IMR-90 (cell line): ENCODE data around the gene GNA14. TPM values are rescaled to one million over a fixed set of nuclear protein-coding genes. Genes with fewer than 3 reads are reported as not detected.

Experiments
- ATAC-seq: fragments of 200-7000 bp; cut with Tn5 transposase; 2 replicates; pipeline ENCODE4 v1.9.1; 2020; ENCODE audit warnings: low read depth, mild to moderate bottlenecking, moderate library complexity
- BruUV-seq: library from RNA; stranded (reverse); fragments of 400-500 nt; replicated peaks from 2 replicates; lab custom pipeline; 2021; lab: Mats Ljungman, UMichigan
- CTCF ChIA-PET: fragments of 300-600 bp; formaldehyde crosslinking; extraction: SDS; loops from one replicate; lab custom pipeline; 2021; ENCODE audit warnings: antibody characterized with exemption; lab: Yijun Ruan, JAX
- POLR2A ChIA-PET: fragments of 300-600 bp; sonication (Branson Sonifier 250); formaldehyde crosslinking; loops from one replicate; lab custom pipeline; 2022; ENCODE audit warnings: antibody characterized with exemption; ENCODE audit not compliant: unreplicated experiment; lab: Charles Lee
- DNase-seq: peaks from one replicate; pipeline ENCODE4 v3.0.0; 2013
- H2AFZ ChIP-seq: replicated peaks from 2 replicates; pipeline ENCODE3; 2013; ENCODE audit warnings: low read length, mild to moderate bottlenecking; ENCODE audit not compliant: poor library complexity
- H2AK5ac ChIP-seq: 2 replicates; pipeline ENCODE4 v1.6.1; 2013; ENCODE audit warnings: low read depth, low read length, inconsistent platforms
- H2AK9ac ChIP-seq: replicated peaks from 2 replicates; pipeline ENCODE3; 2013; ENCODE audit warnings: mild to moderate bottlenecking, low read depth, low read length, moderate library complexity; ENCODE audit not compliant: poor library complexity
- H2BK120ac ChIP-seq: 2 replicates; pipeline ENCODE4 v1.6.1; 2013; ENCODE audit warnings: low read depth, low read length, inconsistent platforms
- H2BK15ac ChIP-seq: 3 replicates; pipeline ENCODE4 v1.6.1; 2013; ENCODE audit warnings: low read depth, low read length, inconsistent platforms
- H2BK20ac ChIP-seq: 2 replicates; pipeline ENCODE4 v1.6.1; 2013; ENCODE audit warnings: low read depth, mild to moderate bottlenecking, inconsistent platforms, low read length, moderate library complexity
- H2BK5ac ChIP-seq: 2 replicates; pipeline ENCODE4 v1.6.1; 2013; ENCODE audit warnings: mild to moderate bottlenecking, low read depth, low read length, inconsistent platforms; ENCODE audit not compliant: poor library complexity, severe bottlenecking
- H3K14ac ChIP-seq: replicated peaks from 2 replicates; pipeline ENCODE4 v1.6.1; 2013; ENCODE audit warnings: low read depth, low read length, inconsistent platforms
- H3K18ac ChIP-seq: 2 replicates; pipeline ENCODE4 v1.6.1; 2013; ENCODE audit warnings: low read depth, low read length, control low read depth
- H3K23ac ChIP-seq: 2 replicates; pipeline ENCODE4 v1.6.1; 2013; ENCODE audit warnings: low read depth, low read length, inconsistent platforms
- H3K27ac ChIP-seq: 2 replicates; pipeline ENCODE4 v1.5.1; 2013; ENCODE audit warnings: mild to moderate bottlenecking, control low read depth, low read length; ENCODE audit not compliant: insufficient read depth
- H3K27me3 ChIP-seq: 2 replicates; pipeline ENCODE4 v1.6.1; 2013; ENCODE audit warnings: low read length; ENCODE audit not compliant: control insufficient read depth, insufficient read depth
- H3K36me3 ChIP-seq: 2 replicates; pipeline ENCODE4 v1.6.1; 2013; ENCODE audit warnings: low read length, mixed read lengths; ENCODE audit not compliant: control insufficient read depth, insufficient read depth
- H3K4ac ChIP-seq: 2 replicates; pipeline ENCODE4 v1.6.1; 2013; ENCODE audit warnings: low read depth, low read length, inconsistent platforms
- H3K4me1 ChIP-seq: 2 replicates; pipeline ENCODE4 v1.6.1; 2013; ENCODE audit warnings: low read length, mixed read lengths; ENCODE audit not compliant: control insufficient read depth, insufficient read depth
- H3K4me2 ChIP-seq: 2 replicates; pipeline ENCODE4 v1.6.1; 2013; ENCODE audit warnings: low read depth, mild to moderate bottlenecking, control low read depth, low read length, moderate library complexity
- H3K4me3 ChIP-seq: 2 replicates; pipeline ENCODE4 v1.5.1; 2013; ENCODE audit warnings: low read depth, mild to moderate bottlenecking, control low read depth, low read length, moderate library complexity; ENCODE audit not compliant: insufficient read depth
- H3K56ac ChIP-seq: 2 replicates; pipeline ENCODE4 v1.6.1; 2013; ENCODE audit warnings: low read length, inconsistent platforms; ENCODE audit not compliant: insufficient read depth; ENCODE audit errors: extremely low read depth
- H3K79me1 ChIP-seq, 2 experiments: 2 replicates each; pipeline ENCODE4 v1.6.1; 2013; ENCODE audit warnings: low read length in 2 of 2, inconsistent platforms in 1 of 2, low read depth in 1 of 2
- H3K9ac ChIP-seq: 2 replicates; pipeline ENCODE4 v1.6.1; 2013; ENCODE audit warnings: low read depth, low read length, control low read depth
- H3K9me1 ChIP-seq: 2 replicates; pipeline ENCODE4 v1.6.1; 2013; ENCODE audit warnings: low read length, inconsistent platforms; ENCODE audit not compliant: insufficient read depth
- H3K9me3 ChIP-seq: 2 replicates; pipeline ENCODE4 v1.6.1; 2013; ENCODE audit warnings: low read length; ENCODE audit not compliant: control insufficient read depth, insufficient read depth
- H4K20me1 ChIP-seq: 2 replicates; pipeline ENCODE4 v1.6.1; 2013; ENCODE audit warnings: low read length, inconsistent platforms; ENCODE audit not compliant: insufficient read depth
- H4K5ac ChIP-seq: 2 replicates; pipeline ENCODE4 v1.6.1; 2013; ENCODE audit warnings: mild to moderate bottlenecking, low read depth, low read length, control low read depth
- H4K8ac ChIP-seq, 2 experiments: 2 replicates each; pipeline ENCODE4 v1.6.1; 2013; ENCODE audit warnings: low read depth in 2 of 2, low read length in 2 of 2, control low read depth in 1 of 2, inconsistent platforms in 1 of 2
- H4K91ac ChIP-seq: 2 replicates; pipeline ENCODE4 v1.6.1; 2013; ENCODE audit warnings: low read depth, low read length, inconsistent platforms; ENCODE audit not compliant: insufficient read depth
- CHD1 ChIP-seq: IDR thresholded peaks from 2 replicates; pipeline ENCODE4 v1.6.1; 2012; ENCODE audit warnings: low read depth, low read length, improper control_type of control experiment
- MAZ ChIP-seq: IDR thresholded peaks from 2 replicates; pipeline ENCODE4 v1.6.1; 2012; ENCODE audit warnings: low read depth, mild to moderate bottlenecking, low read length, improper control_type of control experiment, moderate library complexity, borderline replicate concordance
- NFE2L2 ChIP-seq: fragments of 150-350 bp; IDR thresholded peaks from 2 replicates; pipeline ENCODE4 v1.6.1; 2016; ENCODE audit warnings: low read depth, mild to moderate bottlenecking, low read length
- RAD21 ChIP-seq: IDR thresholded peaks from 2 replicates; pipeline ENCODE4 v1.6.1; 2012; ENCODE audit warnings: low read length, improper control_type of control experiment
- RCOR1 ChIP-seq: IDR thresholded peaks from 2 replicates; pipeline ENCODE4 v1.6.1; 2012; ENCODE audit warnings: mild to moderate bottlenecking, low read length, improper control_type of control experiment; ENCODE audit not compliant: insufficient replicate concordance
- RFX5 ChIP-seq: IDR thresholded peaks from 2 replicates; pipeline ENCODE4 v1.8.0; 2012; ENCODE audit warnings: low read depth, mild to moderate bottlenecking, low read length, moderate library complexity
- SMC3 ChIP-seq: fragments of 150-350 bp; IDR thresholded peaks from 2 replicates; pipeline ENCODE4 v1.6.1; 2016; ENCODE audit warnings: low read depth, mild to moderate bottlenecking, antibody characterized with exemption, low read length, moderate library complexity
- WGBS, 2 experiments: methylation state at CpG; one replicate each; pipeline versions ENCODE4 v1.1.5 to v1.1.7; 2013; ENCODE audit warnings: missing lambda C conversion rate in 2 of 2; ENCODE audit not compliant: insufficient read length in 1 of 2; ENCODE audit errors: extremely low coverage in 2 of 2; 5-methylcytosine and 5-hydroxymethylcytosine counted together
- dilution Hi-C: fragments of 300-500 bp; cut with HindIII; formaldehyde crosslinking; loops from one replicate; pipeline ENCODE4 v1.14.3; 2018; ENCODE audit warnings: low sequenced_read_pairs; ENCODE audit not compliant: unreplicated experiment
- in situ Hi-C: fragments of 300-500 bp; cut with MboI; formaldehyde crosslinking; loops from 3 replicates; pipeline ENCODE4 v1.14.3; 2019; ENCODE audit warnings: low sequenced_read_pairs, inconsistent platforms, mixed read lengths
- intact Hi-C: fragments of 100-400 bp; cut with micrococcal nuclease; formaldehyde crosslinking; loops from 2 replicates; pipeline ENCODE4 v1.10.0; 2022
- polyA plus RNA-seq, 3 experiments: library from polyadenylated mRNA; depleted of rRNA; stranded (reverse); fragments of >200 nt; gene quantifications; 2 replicates each; pipeline ENCODE4 v1.2.3, GENCODE V29; 2012; ENCODE audit warnings: low replicate concordance in 1 of 3
- total RNA-seq: library from RNA; depleted of rRNA; stranded (reverse); fragments of >200 nt; gene quantifications from 2 replicates; pipeline ENCODE4 v1.2.3, GENCODE V29; 2012
- TF ChIP-seq, protein P1 (sequence below): fragments of 150-350 bp; IDR thresholded peaks from 2 replicates; pipeline ENCODE4 v1.6.1; 2016; ENCODE audit warnings: low read depth, mild to moderate bottlenecking, low read length, moderate library complexity, borderline replicate concordance
- TF ChIP-seq, protein P2 (sequence below): fragments of 150-350 bp; IDR thresholded peaks from 2 replicates; pipeline ENCODE4 v1.6.1; 2017; ENCODE audit warnings: mild to moderate bottlenecking, antibody characterized with exemption, low read length, low read depth

GNA14 gene
- total and polyA plus RNA-seq, 2 of the 4 experiments (the other 2 are of a cell fraction), result under 0.01 to 0.03 TPM

DNA sequence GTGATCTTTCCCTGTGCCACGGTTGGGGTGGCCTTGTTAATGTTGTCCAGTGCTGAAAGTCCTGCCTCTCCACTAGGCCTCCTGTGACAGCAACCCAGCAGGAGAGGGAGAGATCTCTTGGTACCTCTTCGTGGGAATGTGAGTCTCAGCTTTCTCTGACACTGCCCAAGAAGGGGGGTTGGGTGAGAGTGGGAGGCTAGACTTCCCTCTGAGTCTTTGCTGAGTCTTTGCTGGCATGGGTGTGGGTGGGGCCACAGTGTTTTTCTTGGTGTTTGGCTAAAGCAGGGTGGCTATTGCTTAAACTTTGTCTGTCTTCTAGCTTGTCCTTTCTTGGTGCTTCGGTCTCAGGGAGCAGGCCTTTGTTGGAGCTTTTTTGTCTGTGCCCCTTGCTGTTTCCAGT lies 145.6 kb downstream of the GNA14 start:
- Histone ChIP-seq H3K36me3 (no peaks in the 10 kb centered on the region), H3K4me2 (no peak overlapping the region), H3K4me1 (no peaks in the 10 kb centered on the region), H2BK5ac (no peak overlapping the region), H2BK15ac (no peak overlapping the region), H2AK9ac (no peak overlapping the region), H3K14ac (no peak overlapping the region), H3K9me1 (no peaks in the 10 kb centered on the region), H4K8ac (no peak overlapping the region), H2BK20ac (no peak overlapping the region), H3K27ac (no peak overlapping the region), H4K20me1 (no peaks in the 10 kb centered on the region), H3K79me1 (no peaks in the 10 kb centered on the region), H3K4me3 (no peak overlapping the region), H3K9me3 (no peaks in the 10 kb centered on the region), H3K27me3 (no peaks in the 10 kb centered on the region), H3K4ac (no peak overlapping the region), H2AFZ (no peak overlapping the region), H3K56ac (no peak overlapping the region), H3K18ac (no peak overlapping the region), H2AK5ac (no peak overlapping the region), H4K91ac (no peak overlapping the region), H2BK120ac (no peak overlapping the region), H3K23ac (no peak overlapping the region), H4K5ac (no peak overlapping the region), H3K9ac (no peak overlapping the region)
- DNase-seq (no peak), ATAC-seq (no peak)
- 20% methylated on average over 2 of the region's 3 CpGs; no CpG with 5 or more reads in 1 of the 2 experiments for WGBS, 2 experiments
- in situ Hi-C loops, result no loop called here
- ChIA-PET CTCF (interaction anchor here (0.7 to 1.4 kb wide), 2 partner anchors 11 to 69 kb away, joined by 3 to 7 read pairs; no protein-coding TSS in a partner anchor), POLR2A (no interaction called here)
- intact Hi-C loops, result no loop called here
- TF ChIP-seq, protein P1, sequence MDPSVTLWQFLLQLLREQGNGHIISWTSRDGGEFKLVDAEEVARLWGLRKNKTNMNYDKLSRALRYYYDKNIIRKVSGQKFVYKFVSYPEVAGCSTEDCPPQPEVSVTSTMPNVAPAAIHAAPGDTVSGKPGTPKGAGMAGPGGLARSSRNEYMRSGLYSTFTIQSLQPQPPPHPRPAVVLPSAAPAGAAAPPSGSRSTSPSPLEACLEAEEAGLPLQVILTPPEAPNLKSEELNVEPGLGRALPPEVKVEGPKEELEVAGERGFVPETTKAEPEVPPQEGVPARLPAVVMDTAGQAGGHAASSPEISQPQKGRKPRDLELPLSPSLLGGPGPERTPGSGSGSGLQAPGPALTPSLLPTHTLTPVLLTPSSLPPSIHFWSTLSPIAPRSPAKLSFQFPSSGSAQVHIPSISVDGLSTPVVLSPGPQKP, result no peak
- TF ChIP-seq MAZ (no peak), SMC3 (no peak), RCOR1 (no peak), RAD21 (no peak), NFE2L2 (no peak), RFX5 (no peak), CHD1 (no peak)
- TF ChIP-seq, protein P2, sequence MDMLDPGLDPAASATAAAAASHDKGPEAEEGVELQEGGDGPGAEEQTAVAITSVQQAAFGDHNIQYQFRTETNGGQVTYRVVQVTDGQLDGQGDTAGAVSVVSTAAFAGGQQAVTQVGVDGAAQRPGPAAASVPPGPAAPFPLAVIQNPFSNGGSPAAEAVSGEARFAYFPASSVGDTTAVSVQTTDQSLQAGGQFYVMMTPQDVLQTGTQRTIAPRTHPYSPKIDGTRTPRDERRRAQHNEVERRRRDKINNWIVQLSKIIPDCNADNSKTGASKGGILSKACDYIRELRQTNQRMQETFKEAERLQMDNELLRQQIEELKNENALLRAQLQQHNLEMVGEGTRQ, result no peak
- BruUV-seq, result no TSS peak
- dilution Hi-C loops, result no loop called here
